Neural progenitor cell (in vitro differentiated cells): ENCODE data around the gene RACGAP1. TPM values are rescaled to one million over a fixed set of nuclear protein-coding genes. Genes with fewer than 3 reads are reported as not detected.

ENCODE experiments used
- DNase-seq: peaks from one replicate; pipeline ENCODE4 v3.0.0-alpha.2; 2016; ENCODE audit warnings: low spot score
- H2AFZ ChIP-seq: fragments of 200-600 bp; sonication (generic); replicated peaks from 2 replicates; pipeline ENCODE4 v1.6.1; 2016; ENCODE audit warnings: antibody characterized with exemption
- H3F3A ChIP-seq: fragments of 200-600 bp; sonication (generic); 2 replicates; pipeline ENCODE4 v1.6.1; 2016; ENCODE audit warnings: antibody characterized with exemption, low read depth
- H3K27ac ChIP-seq: fragments of 200-600 bp; sonication (generic); 2 replicates; pipeline ENCODE4 v1.5.1; 2016; ENCODE audit warnings: mild to moderate bottlenecking
- H3K27me3 ChIP-seq: fragments of 200-600 bp; sonication (generic); 2 replicates; pipeline ENCODE4 v1.6.1; 2016; ENCODE audit warnings: mild to moderate bottlenecking, moderate library complexity
- H3K36me3 ChIP-seq: fragments of 200-600 bp; sonication (generic); 2 replicates; pipeline ENCODE4 v1.5.1; 2016
- H3K4me1 ChIP-seq: fragments of 200-600 bp; sonication (generic); 2 replicates; pipeline ENCODE4 v1.6.1; 2016; ENCODE audit warnings: mixed run types
- H3K4me2 ChIP-seq: fragments of 200-600 bp; sonication (generic); 2 replicates; pipeline ENCODE4 v1.6.1; 2016
- H3K4me3 ChIP-seq: fragments of 200-600 bp; sonication (generic); 2 replicates; pipeline ENCODE4 v1.5.1; 2016
- H3K79me2 ChIP-seq: fragments of 200-600 bp; sonication (generic); 2 replicates; pipeline ENCODE4 v1.6.1; 2016; ENCODE audit warnings: low read depth
- H3K9ac ChIP-seq: fragments of 200-600 bp; sonication (generic); 2 replicates; pipeline ENCODE4 v1.6.1; 2016
- H3K9me3 ChIP-seq: fragments of 200-600 bp; sonication (generic); 2 replicates; pipeline ENCODE4 v1.5.1; 2016; ENCODE audit warnings: low read depth
- H4K20me1 ChIP-seq: fragments of 200-600 bp; sonication (generic); 2 replicates; pipeline ENCODE4 v1.6.1; 2016; ENCODE audit warnings: low read depth
- H3K27ac Mint-ChIP-seq: 3 replicates; pipeline ENCODE4 v1.8.0; 2021; ENCODE audit warnings: mixed read lengths
- H3K27me3 Mint-ChIP-seq: 2 replicates; pipeline ENCODE4 v1.8.0; 2022; ENCODE audit warnings: low read depth, mild to moderate bottlenecking, inconsistent platforms, moderate library complexity, mixed read lengths; ENCODE audit not compliant: insufficient read depth
- H3K36me3 Mint-ChIP-seq: 3 replicates; pipeline ENCODE4 v1.8.0; 2021; ENCODE audit warnings: mixed read lengths
- H3K4me1 Mint-ChIP-seq: 3 replicates; pipeline ENCODE4 v1.8.0; 2021; ENCODE audit warnings: mixed read lengths
- H3K4me3 Mint-ChIP-seq: 3 replicates; pipeline ENCODE4 v1.8.0; 2021; ENCODE audit warnings: mild to moderate bottlenecking, moderate library complexity, mixed read lengths
- H3K9me3 Mint-ChIP-seq: 3 replicates; pipeline ENCODE4 v1.8.0; 2020; ENCODE audit warnings: mixed read lengths
- CTCF ChIP-seq: fragments of 200-600 bp; sonication (generic); IDR thresholded peaks from 2 replicates; pipeline ENCODE4 v1.5.1; 2017; ENCODE audit warnings: antibody characterized with exemption, mild to moderate bottlenecking
- EZH2 ChIP-seq: fragments of 200-600 bp; sonication (generic); IDR thresholded peaks from 2 replicates; pipeline ENCODE4 v1.6.1; 2017; ENCODE audit warnings: antibody characterized with exemption, mild to moderate bottlenecking, moderate library complexity
- EZH2phosphoT487 ChIP-seq: fragments of 200-600 bp; sonication (generic); IDR thresholded peaks from 2 replicates; pipeline ENCODE4 v1.6.1; 2017; ENCODE audit warnings: antibody characterized with exemption
- total RNA-seq: library from RNA; depleted of rRNA; stranded (reverse); fragments of >200 nt; gene quantifications from 2 replicates; pipeline ENCODE4 v1.2.3, GENCODE V29; 2015; ENCODE audit warnings: low replicate concordance

Gene RACGAP1
- total RNA-seq, 1 donor from 2014 or later = 149 TPM

GRCh38 chr12:50006280-50006679 is 19.0 kb downstream of the RACGAP1 start:
- Histone ChIP-seq H3K9ac (no peak overlapping the region), H2AFZ (no peak overlapping the region), H3K79me2 (peaks cover 39% of the 10 kb centered on the region), H3K9me3 (no peaks in the 10 kb centered on the region), H3K27ac (no peak overlapping the region), H3K36me3 (peaks cover 7% of the 10 kb centered on the region), H3K4me3 (no peak overlapping the region), H3K27me3 (no peaks in the 10 kb centered on the region), H4K20me1 (peaks cover 30% of the 10 kb centered on the region), H3K4me2 (no peak overlapping the region), H3F3A (peaks cover 4% of the 10 kb centered on the region), H3K4me1 (no peaks in the 10 kb centered on the region)
- no peak overlapping the region for H3K4me3 Mint-ChIP-seq
- H3K27ac Mint-ChIP-seq = peak overlapping the region; percentile 65
- H3K27me3 Mint-ChIP-seq = no peaks in the 10 kb centered on the region
- H3K4me1 Mint-ChIP-seq = peaks cover 5% of the 10 kb centered on the region
- TF ChIP-seq EZH2phosphoT487 = no peak
- no peak for TF ChIP-seq CTCF
- no peak for TF ChIP-seq EZH2
- peaks cover 19% of the 10 kb centered on the region for H3K36me3 Mint-ChIP-seq
- DNase-seq = no peak
- no peaks in the 10 kb centered on the region for H3K9me3 Mint-ChIP-seq

GRCh38 chr12:50005175-50005574 is 20.1 kb downstream of the RACGAP1 start:
- no peak overlapping the region for H3K4me3 ChIP-seq
- H3K27ac Mint-ChIP-seq = no peak overlapping the region
- peaks cover 27% of the 10 kb centered on the region for H3K79me2 ChIP-seq
- H2AFZ ChIP-seq = no peak overlapping the region
- no peak overlapping the region for H3K9ac ChIP-seq
- DNase-seq = no peak
- peaks cover 25% of the 10 kb centered on the region for H3K36me3 Mint-ChIP-seq
- no peaks in the 10 kb centered on the region for H3K27me3 ChIP-seq
- no peak overlapping the region for H3K27ac ChIP-seq
- peaks cover 4% of the 10 kb centered on the region for H3F3A ChIP-seq
- peaks cover 5% of the 10 kb centered on the region for H3K4me1 Mint-ChIP-seq
- TF ChIP-seq EZH2 (no peak), EZH2phosphoT487 (no peak), CTCF (no peak)
- H3K36me3 ChIP-seq = peaks cover 7% of the 10 kb centered on the region
- H3K27me3 Mint-ChIP-seq = no peaks in the 10 kb centered on the region
- H4K20me1 ChIP-seq = peaks cover 28% of the 10 kb centered on the region
- no peaks in the 10 kb centered on the region for H3K4me1 ChIP-seq
- H3K4me3 Mint-ChIP-seq = no peak overlapping the region
- no peaks in the 10 kb centered on the region for H3K9me3 ChIP-seq
- no peak overlapping the region for H3K4me2 ChIP-seq
- no peaks in the 10 kb centered on the region for H3K9me3 Mint-ChIP-seq

GRCh38 chr12:50004696-50005095 is 20.6 kb downstream of the RACGAP1 start:
- H3K27me3 Mint-ChIP-seq = no peaks in the 10 kb centered on the region
- H3K9me3 Mint-ChIP-seq = no peaks in the 10 kb centered on the region
- peaks cover 23% of the 10 kb centered on the region for H4K20me1 ChIP-seq
- peaks cover 5% of the 10 kb centered on the region for H3K4me1 Mint-ChIP-seq
- peaks cover 7% of the 10 kb centered on the region for H3K36me3 ChIP-seq
- no peak overlapping the region for H3K4me3 ChIP-seq
- TF ChIP-seq CTCF (no peak), EZH2phosphoT487 (no peak), EZH2 (no peak)
- peaks cover 25% of the 10 kb centered on the region for H3K36me3 Mint-ChIP-seq
- H3F3A ChIP-seq = peaks cover 4% of the 10 kb centered on the region
- no peak overlapping the region for H3K9ac ChIP-seq
- H3K4me3 Mint-ChIP-seq = no peak overlapping the region
- H3K27me3 ChIP-seq = no peaks in the 10 kb centered on the region
- peaks cover 23% of the 10 kb centered on the region for H3K79me2 ChIP-seq
- no peak for DNase-seq
- H3K27ac ChIP-seq = no peak overlapping the region
- no peak overlapping the region for H3K27ac Mint-ChIP-seq
- H3K4me2 ChIP-seq = no peak overlapping the region
- H2AFZ ChIP-seq = no peak overlapping the region
- H3K9me3 ChIP-seq = no peaks in the 10 kb centered on the region
- no peaks in the 10 kb centered on the region for H3K4me1 ChIP-seq
